GM23338 (cell line): ENCODE data around the gene PLD1. TPM values are rescaled to one million over a fixed set of nuclear protein-coding genes. Genes with fewer than 3 reads are reported as not detected.
A peak's percentile ranks its signal among the peaks of the same experiment; 100 is the strongest.

Experiments
- ATAC-seq: fragments of 200-7000 bp; cut with Tn5 transposase; 3 replicates; pipeline ENCODE4 v1.9.1; 2020
- DNase-seq: peaks from one replicate; pipeline ENCODE4 v3.0.0-alpha.2; 2015; ENCODE audit warnings: low spot score
- H2AFZ ChIP-seq: fragments of 200-600 bp; sonication (generic); 2 replicates; pipeline ENCODE4 v1.8.0; 2016; ENCODE audit warnings: antibody characterized with exemption, mild to moderate bottlenecking, moderate library complexity
- H3F3A ChIP-seq: fragments of 200-600 bp; sonication (generic); replicated peaks from 2 replicates; pipeline ENCODE4 v1.8.0; 2017; ENCODE audit warnings: antibody characterized with exemption, mixed run types, low read depth
- H3K27ac ChIP-seq: fragments of 200-600 bp; sonication (generic); 2 replicates; pipeline ENCODE4 v1.6.1; 2016; ENCODE audit warnings: low read depth
- H3K27me3 ChIP-seq: fragments of 200-600 bp; sonication (generic); 2 replicates; pipeline ENCODE4 v1.8.0; 2016; ENCODE audit warnings: mild to moderate bottlenecking, mixed run types, moderate library complexity; ENCODE audit not compliant: insufficient read depth
- H3K36me3 ChIP-seq: fragments of 200-600 bp; sonication (generic); 2 replicates; pipeline ENCODE4 v1.8.0; 2016; ENCODE audit warnings: mild to moderate bottlenecking; ENCODE audit not compliant: insufficient read depth
- H3K4me1 ChIP-seq: fragments of 200-600 bp; sonication (generic); 2 replicates; pipeline ENCODE4 v1.8.0; 2016; ENCODE audit warnings: mild to moderate bottlenecking, moderate library complexity; ENCODE audit not compliant: insufficient read depth
- H3K4me2 ChIP-seq: fragments of 200-600 bp; sonication (generic); 2 replicates; pipeline ENCODE4 v1.7.1; 2017; ENCODE audit warnings: mixed run types
- H3K4me3 ChIP-seq: fragments of 200-600 bp; sonication (generic); 2 replicates; pipeline ENCODE4 v1.6.1; 2016; ENCODE audit warnings: mixed run types
- H3K79me2 ChIP-seq: fragments of 200-600 bp; sonication (generic); replicated peaks from 2 replicates; pipeline ENCODE4 v1.8.0; 2017; ENCODE audit warnings: mild to moderate bottlenecking; ENCODE audit not compliant: insufficient read depth
- H3K9me2 ChIP-seq: fragments of 200-600 bp; sonication (generic); 2 replicates; pipeline ENCODE4 v1.8.0; 2017; ENCODE audit not compliant: insufficient read depth
- H4K20me1 ChIP-seq: fragments of 200-600 bp; sonication (generic); replicated peaks from 2 replicates; pipeline ENCODE4 v1.8.0; 2017; ENCODE audit warnings: mild to moderate bottlenecking; ENCODE audit not compliant: insufficient read depth
- H3K27ac Mint-ChIP-seq: 2 replicates; pipeline ENCODE4 v1.8.0; 2020; ENCODE audit warnings: inconsistent platforms, mild to moderate bottlenecking, moderate library complexity, mixed read lengths
- H3K27me3 Mint-ChIP-seq: 3 replicates; pipeline ENCODE4 v1.8.0; 2022; ENCODE audit warnings: low read depth, mild to moderate bottlenecking, moderate library complexity, mixed read lengths, inconsistent platforms; ENCODE audit not compliant: insufficient read depth, poor library complexity
- H3K36me3 Mint-ChIP-seq: 3 replicates; pipeline ENCODE4 v1.8.0; 2021; ENCODE audit warnings: low read depth, mild to moderate bottlenecking, inconsistent platforms, moderate library complexity, mixed read lengths
- H3K4me1 Mint-ChIP-seq: 3 replicates; pipeline ENCODE4 v1.8.0; 2020; ENCODE audit warnings: mild to moderate bottlenecking, inconsistent platforms, mixed read lengths
- H3K4me3 Mint-ChIP-seq: 3 replicates; pipeline ENCODE4 v1.8.0; 2021; ENCODE audit warnings: moderate library complexity, mild to moderate bottlenecking, inconsistent platforms, mixed read lengths
- H3K9me3 Mint-ChIP-seq: 3 replicates; pipeline ENCODE4 v1.8.0; 2020; ENCODE audit warnings: moderate library complexity, mild to moderate bottlenecking, inconsistent platforms, mixed read lengths
- CREB1 ChIP-seq: fragments of 250-450 bp; sonication (Bioruptor Pico); IDR thresholded peaks from 2 replicates; pipeline ENCODE4 v1.5.0; 2020; ENCODE audit warnings: low read depth, mild to moderate bottlenecking, moderate library complexity
- CTCF ChIP-seq, 2 experiments: fragments of 200-600 bp in 1 of 2; sonication (generic) in 1 of 2; conservative IDR thresholded peaks; 2 replicates each; pipeline versions ENCODE4 v1.5.1 to v1.6.1; 2016 to 2017; ENCODE audit warnings: antibody characterized with exemption in 2 of 2, low read depth in 2 of 2, mild to moderate bottlenecking in 2 of 2, moderate library complexity in 1 of 2
- ETS1 ChIP-seq: IDR thresholded peaks from 2 replicates; pipeline ENCODE4 v1.6.1; 2016; ENCODE audit warnings: antibody characterized with exemption
- EZH2 ChIP-seq: fragments of 200-600 bp; sonication (generic); IDR thresholded peaks from one replicate; pipeline ENCODE4 v1.8.0; 2017; ENCODE audit warnings: antibody characterized with exemption, mild to moderate bottlenecking, low read depth; ENCODE audit not compliant: unreplicated experiment
- EZH2phosphoT487 ChIP-seq: fragments of 200-600 bp; sonication (generic); IDR thresholded peaks from one replicate; pipeline ENCODE4 v1.8.1; 2018; ENCODE audit warnings: antibody characterized with exemption; ENCODE audit not compliant: unreplicated experiment
- JUNB ChIP-seq: IDR thresholded peaks from one replicate; pipeline ENCODE4 v1.6.1; 2016; ENCODE audit warnings: antibody characterized with exemption; ENCODE audit not compliant: unreplicated experiment
- NANOG ChIP-seq: IDR thresholded peaks from 2 replicates; pipeline ENCODE4 v1.6.1; 2016; ENCODE audit warnings: antibody characterized with exemption, borderline replicate concordance
- POLR2AphosphoS5 ChIP-seq: IDR thresholded peaks from 2 replicates; pipeline ENCODE4 v1.6.1; 2016; ENCODE audit warnings: antibody characterized with exemption, low read depth
- STAT1 ChIP-seq: IDR thresholded peaks from one replicate; pipeline ENCODE4 v1.6.1; 2016; ENCODE audit warnings: antibody characterized with exemption; ENCODE audit not compliant: unreplicated experiment
- ZNF114 ChIP-seq: fragments of 250-450 bp; sonication (Bioruptor Pico); IDR thresholded peaks from 2 replicates; pipeline ENCODE4 v1.5.0; 2020; ENCODE audit warnings: mild to moderate bottlenecking, moderate library complexity
- ZNF331 ChIP-seq: fragments of 250-450 bp; sonication (Bioruptor Pico); IDR thresholded peaks from 2 replicates; pipeline ENCODE4 v1.5.0; 2020; ENCODE audit warnings: low read depth, mild to moderate bottlenecking, moderate library complexity
- ZNF462 ChIP-seq: fragments of 250-450 bp; sonication (Bioruptor Pico); IDR thresholded peaks from 2 replicates; pipeline ENCODE4 v1.5.0; 2020; ENCODE audit warnings: mild to moderate bottlenecking, moderate library complexity
- polyA plus RNA-seq: library from polyadenylated mRNA; unstranded; fragments of >200 nt; fragmentation: Nextera tagmentation; extraction: Ambion mirVana; gene quantifications from 2 replicates; pipeline ENCODE4 v1.2.1, GENCODE V29; 2016
- total RNA-seq: library from RNA; depleted of rRNA; stranded (reverse); fragments of >200 nt; shearing (Covaris generic); gene quantifications from 2 replicates; pipeline ENCODE4 v1.2.3, GENCODE V29; 2014
- TF ChIP-seq, protein P1 (sequence below): IDR thresholded peaks from one replicate; pipeline ENCODE4 v1.6.1; 2018; ENCODE audit warnings: antibody characterized with exemption; ENCODE audit not compliant: unreplicated experiment

PLD1 gene
- total and polyA plus RNA-seq, 2 experiments from 2014 or later, result 1.4 to 2.2 TPM

GRCh38 chr3:171850960-171851659 is 40.8 kb upstream of the PLD1 start:
- Mint-ChIP-seq H3K4me1 (no peaks in the 10 kb centered on the region), H3K27me3 (no peaks in the 10 kb centered on the region), H3K36me3 (peaks cover 24% of the 10 kb centered on the region), H3K27ac (no peak overlapping the region), H3K4me3 (no peak overlapping the region), H3K9me3 (peaks cover 37% of the 10 kb centered on the region)
- Histone ChIP-seq H3K9me2 (0 out of 2 replicates have a peak, but pooled peaks cover 5% of the 10 kb centered on the region), H3K4me3 (no peak overlapping the region), H3K36me3 (peaks cover 18% of the 10 kb centered on the region; the same call in 1 of the 2 replicates), H3K4me2 (no peak overlapping the region), H2AFZ (peak overlapping the region; percentile 56; the same call in 1 of the 2 replicates), H3F3A (no peaks in the 10 kb centered on the region), H3K79me2 (no peaks in the 10 kb centered on the region), H3K27ac (no peak overlapping the region), H4K20me1 (no peaks in the 10 kb centered on the region), H3K4me1 (no peaks in the 10 kb centered on the region; the same call in 1 of the 2 replicates), H3K27me3 (no peaks in the 10 kb centered on the region)
- DNase-seq, result no peak
- TF ChIP-seq JUNB (no peak), ZNF331 (no peak), ZNF462 (CRISPR knock-in tag) (no peak), EZH2phosphoT487 (no peak), ETS1 (no peak), CREB1 (CRISPR knock-in tag) (no peak), POLR2AphosphoS5 (no peak), NANOG (no peak), EZH2 (no peak), ZNF114 (CRISPR knock-in tag) (no peak), CTCF (conservative IDR thresholded peaks at IDR 0.05; ENCODE audit: low read depth in 2 of 2) (no peak), STAT1 (no peak)
- TF ChIP-seq, protein P1, sequence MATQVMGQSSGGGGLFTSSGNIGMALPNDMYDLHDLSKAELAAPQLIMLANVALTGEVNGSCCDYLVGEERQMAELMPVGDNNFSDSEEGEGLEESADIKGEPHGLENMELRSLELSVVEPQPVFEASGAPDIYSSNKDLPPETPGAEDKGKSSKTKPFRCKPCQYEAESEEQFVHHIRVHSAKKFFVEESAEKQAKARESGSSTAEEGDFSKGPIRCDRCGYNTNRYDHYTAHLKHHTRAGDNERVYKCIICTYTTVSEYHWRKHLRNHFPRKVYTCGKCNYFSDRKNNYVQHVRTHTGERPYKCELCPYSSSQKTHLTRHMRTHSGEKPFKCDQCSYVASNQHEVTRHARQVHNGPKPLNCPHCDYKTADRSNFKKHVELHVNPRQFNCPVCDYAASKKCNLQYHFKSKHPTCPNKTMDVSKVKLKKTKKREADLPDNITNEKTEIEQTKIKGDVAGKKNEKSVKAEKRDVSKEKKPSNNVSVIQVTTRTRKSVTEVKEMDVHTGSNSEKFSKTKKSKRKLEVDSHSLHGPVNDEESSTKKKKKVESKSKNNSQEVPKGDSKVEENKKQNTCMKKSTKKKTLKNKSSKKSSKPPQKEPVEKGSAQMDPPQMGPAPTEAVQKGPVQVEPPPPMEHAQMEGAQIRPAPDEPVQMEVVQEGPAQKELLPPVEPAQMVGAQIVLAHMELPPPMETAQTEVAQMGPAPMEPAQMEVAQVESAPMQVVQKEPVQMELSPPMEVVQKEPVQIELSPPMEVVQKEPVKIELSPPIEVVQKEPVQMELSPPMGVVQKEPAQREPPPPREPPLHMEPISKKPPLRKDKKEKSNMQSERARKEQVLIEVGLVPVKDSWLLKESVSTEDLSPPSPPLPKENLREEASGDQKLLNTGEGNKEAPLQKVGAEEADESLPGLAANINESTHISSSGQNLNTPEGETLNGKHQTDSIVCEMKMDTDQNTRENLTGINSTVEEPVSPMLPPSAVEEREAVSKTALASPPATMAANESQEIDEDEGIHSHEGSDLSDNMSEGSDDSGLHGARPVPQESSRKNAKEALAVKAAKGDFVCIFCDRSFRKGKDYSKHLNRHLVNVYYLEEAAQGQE, result no peak
- no peak for ATAC-seq
